IPS DF 4.7 (cell line): Measurements from ENCODE around the gene RPL18A.

Experiments
- DNase-seq: peaks from one replicate; pipeline ENCODE4 v3.0.0-alpha.2; 2013; ENCODE audit warnings: low spot score; ENCODE audit errors: extremely low read depth

Gene RPL18A

GRCh38 chr19:17859533-17860330 lies at the start of gene RPL18A:
RPL18A (plus strand) TSS chr19:17859910; CDS start chr19:17859957, 47 bp downstream.
- peak; percentile 98 for DNase-seq

- DNase-seq: no peak
These were observed 48.6 kb upstream of the RPL18A start for GRCh38 chr19:17811103-17811502.

GRCh38 chr19:17811681-17812080 lies 48.0 kb upstream of the RPL18A start:
- DNase-seq: no peak

GRCh38 chr19:17812099-17812498 lies 47.6 kb upstream of the RPL18A start:
- no peak for DNase-seq

GRCh38 chr19:17817668-17818363 lies 41.9 kb upstream of the RPL18A start:
- DNase-seq: no peak

- no peak for DNase-seq
These were observed 38.5 kb upstream of the RPL18A start, which contains the start of gene INSL3 for GRCh38 chr19:17821190-17821589. INSL3 (minus strand) TSS chr19:17821519; CDS start chr19:17821506, 13 bp downstream.

GRCh38 chr19:17824339-17824738 lies 35.4 kb upstream of the RPL18A start:
- DNase-seq: no peak

- no peak for DNase-seq
These were observed 33.1 kb upstream of the RPL18A start for GRCh38 chr19:17826508-17827056.

- DNase-seq: peak; percentile 56
These were observed 29.7 kb upstream of the RPL18A start for GRCh38 chr19:17829855-17830566.

GRCh38 chr19:17830567-17831418 lies 28.9 kb upstream of the RPL18A start:
- peak; percentile 79 for DNase-seq

GRCh38 chr19:17831419-17831888 lies 28.3 kb upstream of the RPL18A start:
- no peak for DNase-seq

- DNase-seq: no peak
These were observed 27.1 kb upstream of the RPL18A start for GRCh38 chr19:17832443-17833208.

- no peak for DNase-seq
These were observed 25.1 kb upstream of the RPL18A start for GRCh38 chr19:17834350-17835181.

- DNase-seq: no peak
These were observed 24.3 kb upstream of the RPL18A start for GRCh38 chr19:17835182-17836006.

- DNase-seq: no peak
These were observed 23.2 kb upstream of the RPL18A start for GRCh38 chr19:17836530-17836929.

- DNase-seq: no peak
These were observed 21.7 kb upstream of the RPL18A start for GRCh38 chr19:17837972-17838371.

GRCh38 chr19:17840019-17840418 lies 19.7 kb upstream of the RPL18A start:
- no peak for DNase-seq

GRCh38 chr19:17841371-17841809 lies 18.3 kb upstream of the RPL18A start:
- DNase-seq: no peak
